ENCODE measurements around the gene FCHO1.

Gene FCHO1

DNA sequence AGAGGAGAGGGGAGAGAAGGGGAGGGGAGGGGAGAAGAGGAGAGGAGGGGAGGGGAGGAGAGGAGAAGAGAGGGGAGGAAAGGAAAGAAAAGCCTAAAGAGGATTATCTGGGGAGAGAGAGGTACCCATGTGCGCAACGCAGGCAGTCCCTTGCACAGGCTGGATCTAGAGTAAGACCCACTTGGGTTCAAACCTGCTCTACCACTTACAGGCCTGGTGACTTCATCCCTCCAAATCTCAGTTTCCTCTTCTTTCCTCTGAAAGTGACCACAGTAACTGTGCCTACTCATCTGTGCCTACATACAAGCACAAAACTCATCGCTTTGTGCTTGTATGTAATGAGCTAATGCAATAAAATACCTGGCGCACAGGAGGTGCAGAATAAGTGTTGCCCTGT is 32.7 kb upstream of the FCHO1 start:
- Mint-ChIP-seq H3K27ac (peak overlapping the region; percentile 36 to 84 (median 77)), H3K4me3 (peak overlapping the region; percentile 87 to 95 (median 91)), H3K36me3 (ENCODE audit: low read depth) (peaks cover 7% of the 10 kb centered on the region), H3K27me3 (ENCODE audit: low read depth) (no peaks in the 10 kb centered on the region), H3K4me1 (peaks cover 31% of the 10 kb centered on the region), H3K9me3 (no peaks in the 10 kb centered on the region)
- TF ChIP-seq CTCF (IDR thresholded peaks at IDR 0.05; ENCODE audit: unreplicated experiment in 3 of 3) = no peak

DNA sequence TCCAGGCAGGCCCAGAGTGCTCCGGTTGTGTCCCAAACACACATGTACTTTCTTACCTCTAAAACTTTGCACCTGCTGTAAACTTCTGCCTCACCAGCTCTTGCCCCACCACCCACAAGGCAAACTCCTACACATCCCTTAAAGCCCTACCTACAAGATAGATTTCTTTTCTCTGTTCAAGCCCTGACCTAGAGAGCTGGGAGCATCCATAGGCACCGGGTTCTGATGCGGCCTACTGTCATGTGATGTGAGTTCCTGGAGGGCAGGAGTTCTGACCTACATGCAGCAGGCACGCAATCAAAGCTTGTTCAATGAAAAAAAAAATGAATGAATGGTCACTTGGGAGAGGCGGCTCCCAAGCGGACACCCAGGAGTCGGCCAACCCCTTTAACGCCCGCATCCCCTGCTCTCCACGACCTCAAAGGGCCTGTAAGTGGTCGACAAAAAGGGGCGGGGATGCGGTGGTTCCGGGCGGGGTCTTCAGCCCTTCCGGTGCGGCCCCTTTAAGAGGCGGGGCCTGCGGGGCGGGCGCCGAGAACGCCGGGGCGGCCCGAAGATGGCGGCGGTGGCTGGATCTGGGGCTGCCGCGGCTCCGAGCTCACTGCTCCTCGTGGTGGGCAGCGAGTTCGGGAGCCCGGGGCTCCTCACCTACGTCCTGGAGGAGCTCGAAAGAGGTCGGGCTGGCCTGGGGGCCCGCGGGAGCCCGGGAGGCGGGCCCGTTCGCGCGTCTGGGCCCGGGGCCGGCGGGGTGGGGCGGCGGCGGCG is 32.1 kb upstream of the FCHO1 start, which contains the start of gene MAP1S:
Gene MAP1S (plus strand): TSS at position 534 of the 765 bp plus-strand sequence. CDS start 23 bp downstream, at position 557.
- Mint-ChIP-seq H3K27me3 (ENCODE audit: low read depth) (no peaks in the 10 kb centered on the region), H3K27ac (peak within 1 kb of the TSS; percentile 36 to 84 (median 77)), H3K4me3 (peak within 1 kb of the TSS; percentile 87 to 95 (median 93)), H3K36me3 (ENCODE audit: low read depth) (peaks cover 10% of the 10 kb centered on the region), H3K4me1 (peaks cover 31% of the 10 kb centered on the region), H3K9me3 (no peaks in the 10 kb centered on the region)
- no peak for TF ChIP-seq CTCF (IDR thresholded peaks at IDR 0.05; ENCODE audit: unreplicated experiment in 3 of 3)

DNA sequence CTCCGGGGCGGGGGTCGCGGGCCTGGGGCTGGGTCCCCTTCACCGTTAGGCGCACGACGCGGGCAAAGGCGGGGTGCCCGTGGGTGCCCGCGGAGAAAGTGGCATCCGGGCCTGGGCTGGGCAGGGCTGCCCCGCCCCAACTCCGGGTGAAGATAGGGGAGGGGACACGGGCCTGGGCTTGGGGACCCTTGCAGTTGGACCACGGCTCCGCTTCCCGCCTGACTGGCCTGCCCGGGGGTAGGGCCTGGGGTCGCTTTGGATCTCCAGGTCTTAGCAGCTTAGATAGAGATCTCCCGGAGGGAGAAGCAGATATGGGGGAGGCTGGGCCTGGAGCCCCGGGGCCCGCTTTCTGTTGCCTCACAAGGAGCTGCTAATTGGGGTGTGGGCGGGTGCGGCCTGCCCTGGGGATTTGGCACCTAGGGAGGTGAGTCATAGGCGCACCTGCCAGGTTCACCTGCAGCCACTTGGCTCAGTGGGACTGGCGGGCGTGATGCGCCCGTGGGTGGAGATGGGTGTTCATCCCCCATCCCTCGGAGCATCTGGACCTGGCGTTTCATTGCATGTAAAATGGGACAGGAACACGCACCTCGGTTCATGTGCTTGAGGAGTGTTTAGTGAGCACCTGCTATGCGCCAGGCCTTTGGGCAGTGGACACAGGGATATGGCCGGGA is 31.4 kb upstream of the FCHO1 start:
- Mint-ChIP-seq H3K36me3 (ENCODE audit: low read depth) (peaks cover 17% of the 10 kb centered on the region), H3K4me3 (peak overlapping the region; percentile 83 to 93 (median 92)), H3K27ac (peak overlapping the region in 1 of 3 experiments; percentile 51), H3K9me3 (no peaks in the 10 kb centered on the region), H3K4me1 (peaks cover 35% of the 10 kb centered on the region), H3K27me3 (ENCODE audit: low read depth) (no peaks in the 10 kb centered on the region)
- no peak for TF ChIP-seq CTCF (IDR thresholded peaks at IDR 0.05; ENCODE audit: unreplicated experiment in 3 of 3)

DNA sequence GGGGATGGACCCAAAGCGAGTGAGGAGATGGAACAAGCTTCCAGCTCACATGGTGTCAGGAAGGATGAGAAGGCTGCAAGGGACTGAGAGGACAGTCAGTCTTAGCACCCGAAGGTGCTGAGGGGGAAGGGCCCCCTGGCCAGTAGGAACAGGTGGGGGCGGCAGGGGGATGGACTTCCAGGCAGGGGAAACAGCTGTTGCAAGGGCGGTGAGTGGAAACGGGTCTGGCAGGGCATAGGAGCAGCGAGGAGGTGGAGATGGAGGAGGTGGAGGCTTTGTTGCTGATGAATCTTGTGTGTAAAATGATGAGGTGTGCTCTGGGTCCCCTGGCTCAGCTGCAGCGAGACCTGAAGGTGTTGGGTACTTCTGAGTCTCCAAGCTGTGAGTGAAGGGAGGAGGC is 30.8 kb upstream of the FCHO1 start:
- Mint-ChIP-seq H3K4me3 (peak overlapping the region; percentile 83 to 93 (median 92)), H3K36me3 (ENCODE audit: low read depth) (peaks cover 21% of the 10 kb centered on the region)

DNA sequence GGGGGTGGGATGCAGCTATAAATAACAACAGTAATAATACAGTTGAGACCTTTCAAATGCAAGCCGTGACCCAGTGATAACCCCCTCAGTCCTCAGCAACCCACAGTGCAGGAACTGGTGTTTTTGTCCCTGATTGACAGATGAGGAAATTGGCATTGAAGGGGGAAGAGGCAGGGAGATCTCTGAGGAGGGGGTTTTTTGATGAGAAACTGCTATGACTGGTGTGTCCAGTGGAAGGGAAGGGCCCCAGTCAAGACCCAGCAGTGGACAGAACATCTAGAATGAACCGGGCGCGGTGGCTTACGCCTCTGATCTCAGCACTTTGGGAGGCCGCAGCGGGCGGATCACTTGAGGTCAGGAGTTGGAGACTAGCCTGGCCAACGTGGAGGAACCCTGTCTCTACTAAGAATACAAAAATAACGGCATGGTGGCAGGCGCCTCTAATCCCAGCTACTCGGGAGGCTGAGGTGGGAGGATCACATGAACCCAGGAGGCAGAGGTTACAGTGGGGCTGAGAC is 30.1 kb upstream of the FCHO1 start:
- Mint-ChIP-seq H3K27me3 (ENCODE audit: low read depth) (no peaks in the 10 kb centered on the region), H3K4me1 (peaks cover 35% of the 10 kb centered on the region), H3K27ac (no peak overlapping the region), H3K9me3 (no peaks in the 10 kb centered on the region), H3K36me3 (ENCODE audit: low read depth) (peaks cover 21% of the 10 kb centered on the region), H3K4me3 (peak overlapping the region; percentile 83 to 93 (median 92))
- TF ChIP-seq CTCF (IDR thresholded peaks at IDR 0.05; ENCODE audit: unreplicated experiment in 3 of 3) = no peak

More for the DNA sequence above, 30.8 kb upstream of the FCHO1 start:
- TF ChIP-seq CTCF (IDR thresholded peaks at IDR 0.05; ENCODE audit: unreplicated experiment in 3 of 3) = no peak
- Mint-ChIP-seq H3K27ac (peak overlapping the region in 2 of 3 experiments; percentile 22 to 51), H3K27me3 (ENCODE audit: low read depth) (no peaks in the 10 kb centered on the region), H3K4me1 (peaks cover 35% of the 10 kb centered on the region), H3K9me3 (no peaks in the 10 kb centered on the region)
